Right cardiac atrium (tissue), 5 donors: ENCODE data around the gene MED15. TPM values are rescaled to one million over a fixed set of nuclear protein-coding genes. Genes with fewer than 3 reads are reported as not detected.

Source experiments
- ATAC-seq, 2 donors: fragments of 200-7000 bp; cut with Tn5 transposase; one replicate each; pipeline versions ENCODE4 v1.8.0 to v1.9.1; 2020; ENCODE audit warnings: moderate library complexity in 2 of 2, mild to moderate bottlenecking in 1 of 2
- DNase-seq, 3 donors: peaks; one replicate each; pipeline ENCODE4 v3.0.0-alpha.2; 2020
- H3K27ac ChIP-seq: one replicate; pipeline ENCODE4 v1.5.1; 2013; ENCODE audit warnings: mild to moderate bottlenecking, low read length, control low read depth, moderate library complexity
- H3K27me3 ChIP-seq: one replicate; pipeline ENCODE4 v1.6.1; 2013; ENCODE audit not compliant: control insufficient read depth, insufficient read depth
- H3K4me1 ChIP-seq: one replicate; pipeline ENCODE4 v1.6.1; 2013; ENCODE audit warnings: low read length; ENCODE audit not compliant: control insufficient read depth, insufficient read depth
- H3K4me3 ChIP-seq: one replicate; pipeline ENCODE4 v1.5.1; 2013; ENCODE audit warnings: low read length, control low read depth
- H3K9me3 ChIP-seq: one replicate; pipeline ENCODE4 v1.6.1; 2013; ENCODE audit warnings: low read length; ENCODE audit not compliant: control insufficient read depth
- WGBS: extraction: QIAGEN DNeasy Blood & Tissue Kit; methylation state at CpG from one replicate; pipeline ENCODE4 v1.1.7; 2013; 5-methylcytosine and 5-hydroxymethylcytosine counted together
- intact Hi-C, 4 donors: fragments of 100-400 bp; cut with DNase I; formaldehyde crosslinking; loops; one replicate each; pipeline versions ENCODE4 v1.11.0 to v1.14.0; 2022 to 2023
- polyA plus RNA-seq: library from polyadenylated mRNA; stranded (reverse); fragments of 200-250 nt; gene quantifications from one replicate; pipeline ENCODE4 v1.2.3, GENCODE V29; 2013
- total RNA-seq, 4 donors: library from RNA; stranded (reverse); fragmentation: NEBNext Ultra II Directional; extraction: Animal tissue kit (Norgen Biotek cat#: 25700); gene quantifications; one replicate each; pipeline ENCODE4 v1.2.1, GENCODE V29; 2021
- donor health status: healthy with polysubstance abuse.
- donor health status: DM: no; HTN: yes; CAD: no.
- donor health status: DM: no; HTN: no; CAD: no.
- donor health status: DM: no; HTN: yes; CAD: no; lungs with severe emphysema.
- donor health status: DM: yes; HTN: yes; CAD: no.

The MED15 gene
- total and polyA plus RNA-seq, 5 donors = 30.9 to 53.4 (median 49.5) TPM

GRCh38 chr22:20484948-20485683 is 22.3 kb upstream of the MED15 start:
- ATAC-seq (no peak), DNase-seq (no peak)
- Histone ChIP-seq H3K27ac (no peak overlapping the region), H3K27me3 (no peaks in the 10 kb centered on the region), H3K4me3 (no peak overlapping the region), H3K4me1 (no peaks in the 10 kb centered on the region), H3K9me3 (no peaks in the 10 kb centered on the region)
- WGBS = 90% methylated on average over 4 of the region's 4 CpGs
- intact Hi-C loops = no loop called here

- intact Hi-C loops = no loop called here
- DNase-seq (no peak), ATAC-seq (no peak)
- Histone ChIP-seq H3K27ac (no peak overlapping the region), H3K4me1 (no peaks in the 10 kb centered on the region), H3K4me3 (no peak overlapping the region), H3K27me3 (no peaks in the 10 kb centered on the region), H3K9me3 (no peaks in the 10 kb centered on the region)
- 83% methylated on average over 2 of the region's 2 CpGs for WGBS
Measured at GRCh38 chr22:20486229-20486628, 21.2 kb upstream of the MED15 start.

GRCh38 chr22:20487715-20488114 is 19.7 kb upstream of the MED15 start:
- Histone ChIP-seq H3K4me1 (no peaks in the 10 kb centered on the region), H3K4me3 (no peak overlapping the region), H3K27ac (no peak overlapping the region), H3K9me3 (no peaks in the 10 kb centered on the region), H3K27me3 (no peaks in the 10 kb centered on the region)
- WGBS = 91% methylated on average over 2 of the region's 2 CpGs
- no peak for ATAC-seq
- intact Hi-C loops = no loop called here
- no peak for DNase-seq

GRCh38 chr22:20488946-20489345 is 18.5 kb upstream of the MED15 start:
- ATAC-seq (no peak), DNase-seq (no peak)
- no peak overlapping the region for H3K4me3 ChIP-seq
- intact Hi-C loops = no loop called here
- H3K4me1 ChIP-seq = no peaks in the 10 kb centered on the region
- H3K9me3 ChIP-seq = no peaks in the 10 kb centered on the region
- 83% methylated on average over 11 of the region's 11 CpGs for WGBS
- no peaks in the 10 kb centered on the region for H3K27me3 ChIP-seq
- H3K27ac ChIP-seq = no peak overlapping the region

GRCh38 chr22:20490183-20490940 is 17.0 kb upstream of the MED15 start:
- Histone ChIP-seq H3K4me1 (no peaks in the 10 kb centered on the region), H3K9me3 (no peaks in the 10 kb centered on the region), H3K27ac (no peak overlapping the region), H3K4me3 (no peak overlapping the region), H3K27me3 (no peaks in the 10 kb centered on the region)
- intact Hi-C loops = loop anchor here in 1 of 4 donors (10.0 kb wide), 1 partner anchor 56 kb away; the partner anchor contains the start of gene SCARF2
- no peak for ATAC-seq
- DNase-seq = no peak
- WGBS = 83% methylated on average over 6 of the region's 6 CpGs

- Histone ChIP-seq H3K27me3 (no peaks in the 10 kb centered on the region), H3K4me3 (no peak overlapping the region), H3K9me3 (no peaks in the 10 kb centered on the region), H3K4me1 (no peaks in the 10 kb centered on the region), H3K27ac (no peak overlapping the region)
- ATAC-seq (no peak), DNase-seq (peak in 1 of 3 donors; percentile 5)
- WGBS = 92% methylated on average over 1 of the region's 1 CpG
- intact Hi-C loops = loop anchor here in 1 of 4 donors (10.0 kb wide), 1 partner anchor 56 kb away; the partner anchor contains the start of gene SCARF2
Measured at GRCh38 chr22:20490941-20491307, 16.5 kb upstream of the MED15 start.

GRCh38 chr22:20491346-20491745 is 16.1 kb upstream of the MED15 start:
- no peaks in the 10 kb centered on the region for H3K4me1 ChIP-seq

GRCh38 chr22:20494978-20495860 is 12.2 kb upstream of the MED15 start, which contains the start of gene KLHL22:
Gene KLHL22 (minus strand): TSS chr22:20495795. CDS start chr22:20489211, 6,584 bp downstream.
- H3K27me3 ChIP-seq = no peaks in the 10 kb centered on the region
- H3K4me3 ChIP-seq = peak within 1 kb of the TSS; percentile 88
- WGBS = under 1% methylated on average over 108 of the region's 108 CpGs
- H3K9me3 ChIP-seq = no peaks in the 10 kb centered on the region
- DNase-seq (peak in 2 of 3 donors; percentile 61 to 75), ATAC-seq (peak; percentile 13 to 41)
- peak within 1 kb of the TSS; percentile 89 for H3K27ac ChIP-seq
- intact Hi-C loops = loop anchor here in 1 of 4 donors (10.0 kb wide), 1 partner anchor 60 kb away; the partner anchor contains the start of gene SCARF2
- peaks cover 2% of the 10 kb centered on the region for H3K4me1 ChIP-seq

More at GRCh38 chr22:20491346-20491745, 16.1 kb upstream of the MED15 start:
- Histone ChIP-seq H3K27me3 (no peaks in the 10 kb centered on the region), H3K9me3 (no peaks in the 10 kb centered on the region), H3K4me3 (no peak overlapping the region), H3K27ac (no peak overlapping the region)
- ATAC-seq = no peak
- WGBS = 95% methylated on average over 2 of the region's 2 CpGs
- intact Hi-C loops = loop anchor here in 1 of 4 donors (10.0 kb wide), 1 partner anchor 57 kb away; the partner anchor contains the start of gene SCARF2
- peak in 1 of 3 donors; percentile 4 for DNase-seq

- WGBS = under 1% methylated on average over 54 of the region's 54 CpGs
- H3K4me1 ChIP-seq = peaks cover 2% of the 10 kb centered on the region
Measured at GRCh38 chr22:20495861-20496681, 11.3 kb upstream of the MED15 start.

GRCh38 chr22:20497426-20497825 is 10.0 kb upstream of the MED15 start:
- 87% methylated on average over 3 of the region's 3 CpGs for WGBS
- H3K4me1 ChIP-seq = peaks cover 2% of the 10 kb centered on the region
- intact Hi-C loops = loop anchor here in 1 of 4 donors (10.0 kb wide), 1 partner anchor 63 kb away; the partner anchor contains the start of gene SCARF2

More at GRCh38 chr22:20495861-20496681, 11.3 kb upstream of the MED15 start:
- H3K27ac ChIP-seq = peak overlapping the region; percentile 88
- H3K27me3 ChIP-seq = no peaks in the 10 kb centered on the region
- peak overlapping the region; percentile 88 for H3K4me3 ChIP-seq
- ATAC-seq (peak; percentile 97 to 98), DNase-seq (peak; percentile 94 to 97 (median 97))
- intact Hi-C loops = loop anchor here in 1 of 4 donors (10.0 kb wide), 1 partner anchor 61 kb away; the partner anchor contains the start of gene SCARF2
- no peaks in the 10 kb centered on the region for H3K9me3 ChIP-seq

More at GRCh38 chr22:20497426-20497825, 10.0 kb upstream of the MED15 start:
- DNase-seq (no peak), ATAC-seq (no peak)
- Histone ChIP-seq H3K4me3 (no peak overlapping the region), H3K27me3 (no peaks in the 10 kb centered on the region), H3K27ac (no peak overlapping the region), H3K9me3 (no peaks in the 10 kb centered on the region)
